ENCODE measurements around the gene PODXL. TPM values are rescaled to one million over a fixed set of nuclear protein-coding genes. Genes with fewer than 3 reads are reported as not detected.
"Not testable (repeated sequence)": the region's sequence is repeated elsewhere in the genome, so short reads cannot be mapped to it uniquely, and the experiment has no call there.

Gene PODXL
- total RNA-seq, 1 donor from 2014 or later: 0.75 TPM

DNA sequence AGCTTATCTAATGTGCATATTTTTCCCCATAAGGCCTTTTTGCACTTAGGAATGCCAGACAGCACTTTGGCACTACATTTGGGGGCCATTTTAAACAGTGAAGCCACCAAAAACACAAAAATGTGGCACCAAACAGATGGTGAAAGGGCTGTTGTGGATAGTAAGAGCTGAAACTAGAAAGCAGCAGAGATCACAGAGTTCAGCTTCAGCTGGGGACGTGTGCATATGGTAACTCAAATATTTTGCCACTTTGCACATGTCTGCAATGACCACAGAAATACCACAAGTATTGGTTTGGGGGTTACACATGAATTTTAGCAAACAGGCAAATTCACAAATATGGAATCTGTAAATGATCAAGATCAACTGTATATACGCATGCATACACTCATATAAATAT lies 72.8 kb downstream of the PODXL start:
- Mint-ChIP-seq H3K36me3 (ENCODE audit: low read depth) (peaks cover 15% of the 10 kb centered on the region), H3K27ac (no peak overlapping the region), H3K4me3 (no peak overlapping the region), H3K27me3 (ENCODE audit: insufficient read depth) (no peaks in the 10 kb centered on the region), H3K9me3 (no peaks in the 10 kb centered on the region), H3K4me1 (ENCODE audit: low read depth) (no peaks in the 10 kb centered on the region)
- intact Hi-C loops (cut with micrococcal nuclease): no loop called here
- DNase-seq (ENCODE audit: low spot score): no peak

DNA sequence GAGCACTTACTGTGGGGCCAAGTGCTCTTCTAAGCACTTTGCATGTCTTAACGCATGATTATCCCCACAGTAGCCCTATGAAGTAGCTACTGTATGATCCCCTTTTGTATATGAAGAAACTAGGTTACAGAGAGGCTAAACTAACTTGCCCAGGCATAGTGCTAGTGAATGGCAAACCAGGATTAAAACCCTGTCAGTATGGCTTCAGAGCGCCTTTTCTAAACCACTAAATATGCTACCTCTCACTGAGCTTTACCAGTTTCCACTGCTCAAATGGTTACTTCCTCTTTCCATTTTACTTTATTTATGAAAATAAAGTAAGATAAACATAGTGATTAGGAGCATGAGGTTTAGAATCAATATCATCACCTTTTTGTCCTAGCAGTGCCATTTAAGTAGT lies 73.6 kb downstream of the PODXL start:
- DNase-seq (ENCODE audit: low spot score): no peak
- no peaks in the 10 kb centered on the region for H3K4me1 Mint-ChIP-seq (ENCODE audit: low read depth)
- no peaks in the 10 kb centered on the region for H3K27me3 Mint-ChIP-seq (ENCODE audit: insufficient read depth)
- H3K27ac Mint-ChIP-seq: no peak overlapping the region
- H3K4me3 Mint-ChIP-seq: no peak overlapping the region
- intact Hi-C loops (cut with micrococcal nuclease): no loop called here
- no peaks in the 10 kb centered on the region for H3K9me3 Mint-ChIP-seq
- peaks cover 13% of the 10 kb centered on the region for H3K36me3 Mint-ChIP-seq (ENCODE audit: low read depth)

DNA sequence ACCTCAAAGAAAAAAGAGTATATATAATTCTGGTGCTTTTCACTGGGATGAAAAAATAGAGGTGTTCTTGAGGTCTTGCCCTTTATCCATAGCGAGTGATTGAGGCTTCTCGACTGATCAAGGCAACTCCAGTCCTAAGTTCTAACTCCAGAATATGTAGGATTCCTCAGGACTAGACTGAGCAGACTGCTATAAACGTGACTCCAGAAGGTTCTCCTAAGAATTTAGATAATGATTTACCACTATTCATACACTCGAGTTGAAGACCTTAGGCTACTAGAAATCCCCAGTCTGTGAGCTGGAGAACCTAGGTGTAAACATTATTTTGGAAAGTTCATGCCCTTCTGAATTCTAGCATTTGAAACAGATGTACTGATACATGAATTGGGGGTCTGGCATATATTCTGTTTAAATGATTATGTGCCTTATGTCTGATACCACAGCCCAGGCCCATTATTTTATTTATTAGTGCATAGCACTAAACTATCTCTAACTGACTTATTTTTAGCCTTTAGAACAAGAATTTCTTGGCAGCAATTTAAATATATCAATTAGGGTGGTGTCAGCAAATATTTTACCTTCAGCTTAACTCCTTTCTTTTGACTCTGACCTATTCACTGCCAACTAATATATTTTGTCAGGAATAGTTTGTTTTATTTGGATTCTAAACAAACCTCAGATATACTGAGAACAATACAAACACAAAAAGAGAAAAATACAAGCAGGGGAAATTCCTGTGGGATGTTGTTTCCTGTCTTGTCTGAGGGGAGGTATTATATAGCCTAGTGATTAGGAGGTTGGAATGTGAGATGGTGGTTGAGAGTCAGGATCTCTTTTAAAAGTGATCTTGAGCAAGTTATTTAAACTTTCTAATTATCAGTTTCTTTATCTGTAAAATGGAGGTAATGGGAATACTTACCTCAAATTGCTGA lies 75.8 kb downstream of the PODXL start:
- H3K36me3 Mint-ChIP-seq (ENCODE audit: low read depth): peaks cover 9% of the 10 kb centered on the region
- H3K4me1 Mint-ChIP-seq (ENCODE audit: low read depth): no peaks in the 10 kb centered on the region
- intact Hi-C loops (cut with micrococcal nuclease): no loop called here
- DNase-seq (ENCODE audit: low spot score): no peak
- no peak overlapping the region for H3K27ac Mint-ChIP-seq
- no peak overlapping the region for H3K4me3 Mint-ChIP-seq
- no peaks in the 10 kb centered on the region for H3K9me3 Mint-ChIP-seq
- H3K27me3 Mint-ChIP-seq (ENCODE audit: insufficient read depth): no peaks in the 10 kb centered on the region

DNA sequence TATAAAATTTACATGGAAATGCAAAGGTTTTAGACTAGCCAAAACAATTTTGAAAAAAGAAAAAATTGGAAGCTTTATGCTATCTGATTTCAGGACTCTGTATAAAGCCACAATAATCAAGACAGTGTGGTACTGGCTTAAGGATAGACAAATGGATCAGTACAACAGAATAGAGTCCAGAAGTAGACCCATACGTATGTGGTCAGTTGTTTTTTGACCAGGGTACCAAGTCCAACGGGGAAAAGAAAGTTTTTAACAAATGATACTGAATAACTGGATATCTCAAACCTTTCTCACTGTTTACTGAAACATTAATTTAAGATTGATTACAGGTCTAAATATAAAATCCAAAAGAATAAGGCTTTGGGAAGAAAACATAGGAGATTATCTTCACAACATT lies 79.7 kb downstream of the PODXL start:
- Mint-ChIP-seq H3K27me3 (ENCODE audit: insufficient read depth) (no peaks in the 10 kb centered on the region), H3K4me1 (ENCODE audit: low read depth) (no peaks in the 10 kb centered on the region), H3K9me3 (no peaks in the 10 kb centered on the region), H3K36me3 (ENCODE audit: low read depth) (peaks cover 7% of the 10 kb centered on the region), H3K27ac (no peak overlapping the region), H3K4me3 (no peak overlapping the region)
- intact Hi-C loops (cut with micrococcal nuclease): no loop called here
- DNase-seq (ENCODE audit: low spot score): no peak

DNA sequence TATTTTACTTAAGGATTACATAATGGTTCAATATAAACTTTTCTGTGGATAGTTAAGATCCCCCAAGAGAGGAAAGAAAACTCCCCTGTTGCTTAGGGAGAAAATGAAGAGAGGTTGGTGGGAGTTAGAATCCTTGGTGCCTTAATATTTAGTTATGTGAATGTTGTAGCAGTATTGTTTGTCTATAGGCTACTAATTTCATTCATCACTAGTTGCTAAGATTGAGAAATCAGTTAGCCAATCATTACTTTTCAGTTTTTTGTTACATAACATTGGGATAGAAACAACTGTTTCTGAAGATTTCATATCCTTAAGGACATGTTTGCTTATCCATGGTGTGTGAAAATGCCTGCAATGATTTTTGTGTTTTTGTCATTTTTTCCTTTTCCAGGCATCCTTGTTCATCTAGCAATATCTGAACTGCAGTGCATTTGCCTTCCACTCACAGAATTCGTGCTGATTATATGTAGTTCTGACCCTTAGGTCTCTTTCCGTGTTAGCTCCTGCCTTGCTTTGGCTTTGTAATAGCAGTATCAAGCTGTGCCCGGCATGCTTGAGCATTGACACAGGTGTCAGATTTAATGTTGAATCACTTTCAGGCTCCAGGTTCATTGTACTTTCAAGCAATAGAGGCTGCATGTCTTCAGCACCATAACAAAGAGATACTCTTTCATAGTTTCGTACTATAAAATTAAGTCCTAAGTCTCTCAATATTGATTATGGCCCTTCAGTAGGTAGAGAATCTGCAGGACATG lies 85.0 kb downstream of the PODXL start:
- H3K36me3 Mint-ChIP-seq (ENCODE audit: low read depth): peaks cover 25% of the 10 kb centered on the region
- H3K4me1 Mint-ChIP-seq (ENCODE audit: low read depth): no peaks in the 10 kb centered on the region
- H3K4me3 Mint-ChIP-seq: no peak overlapping the region
- no peaks in the 10 kb centered on the region for H3K27me3 Mint-ChIP-seq (ENCODE audit: insufficient read depth)
- intact Hi-C loops (cut with micrococcal nuclease): no loop called here
- no peak for DNase-seq (ENCODE audit: low spot score)
- no peaks in the 10 kb centered on the region for H3K9me3 Mint-ChIP-seq
- H3K27ac Mint-ChIP-seq: no peak overlapping the region

DNA sequence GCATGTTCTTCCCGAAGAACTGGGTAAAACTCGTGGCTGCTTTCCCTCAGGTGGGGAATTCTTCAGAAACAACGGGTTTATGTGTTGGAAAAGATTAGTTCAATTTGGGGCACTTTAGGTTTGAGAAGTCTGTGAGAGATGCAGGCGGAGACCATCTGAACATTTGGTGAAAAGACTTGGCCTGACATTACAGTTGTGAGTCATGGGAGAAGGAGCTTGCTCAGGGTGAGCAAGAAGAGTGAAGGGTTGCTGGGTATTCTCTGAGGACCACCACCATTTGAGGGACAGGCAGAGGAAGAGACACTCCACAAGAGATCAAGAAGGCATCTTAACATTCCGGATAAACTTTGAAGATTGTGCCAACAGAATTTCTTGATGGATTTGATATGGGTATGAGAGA lies 88.6 kb downstream of the PODXL start:
- peaks cover 25% of the 10 kb centered on the region for H3K36me3 Mint-ChIP-seq (ENCODE audit: low read depth)
- DNase-seq (ENCODE audit: low spot score): no peak
- H3K4me1 Mint-ChIP-seq (ENCODE audit: low read depth): no peaks in the 10 kb centered on the region
- intact Hi-C loops (cut with micrococcal nuclease): no loop called here
- H3K27me3 Mint-ChIP-seq (ENCODE audit: insufficient read depth): no peaks in the 10 kb centered on the region
- no peak overlapping the region for H3K4me3 Mint-ChIP-seq
- H3K27ac Mint-ChIP-seq: no peak overlapping the region
- no peaks in the 10 kb centered on the region for H3K9me3 Mint-ChIP-seq

DNA sequence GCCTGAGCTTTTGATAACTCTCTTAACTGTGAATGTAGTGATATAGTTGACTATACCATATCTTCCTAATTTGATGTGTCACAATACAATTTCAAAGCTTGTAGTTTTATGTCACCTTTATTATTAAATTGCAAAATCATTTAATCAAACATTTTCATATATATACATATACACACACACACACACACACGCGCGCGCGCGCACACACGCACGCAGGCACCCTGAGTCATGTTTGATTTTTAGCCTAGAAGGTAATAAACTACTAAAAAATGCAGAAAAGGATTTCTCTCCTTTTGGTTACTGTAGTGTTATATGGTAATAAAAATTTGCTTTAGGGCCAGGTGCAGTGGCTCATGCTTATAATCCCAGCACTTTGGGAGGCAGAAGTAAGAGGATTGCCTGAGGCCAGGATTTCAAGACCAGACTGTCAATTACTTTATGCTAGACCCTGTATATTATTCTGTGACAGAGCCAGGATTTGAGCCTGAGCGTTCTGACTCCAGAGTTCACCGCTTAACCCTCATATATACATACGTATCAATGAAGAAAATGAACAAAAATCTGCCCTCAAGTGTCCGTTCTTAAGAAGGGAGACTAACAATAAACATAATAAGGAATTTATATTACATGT lies 89.6 kb downstream of the PODXL start:
- DNase-seq (ENCODE audit: low spot score): no peak
- intact Hi-C loops (cut with micrococcal nuclease): no loop called here
- peaks cover 25% of the 10 kb centered on the region for H3K36me3 Mint-ChIP-seq (ENCODE audit: low read depth)

DNA sequence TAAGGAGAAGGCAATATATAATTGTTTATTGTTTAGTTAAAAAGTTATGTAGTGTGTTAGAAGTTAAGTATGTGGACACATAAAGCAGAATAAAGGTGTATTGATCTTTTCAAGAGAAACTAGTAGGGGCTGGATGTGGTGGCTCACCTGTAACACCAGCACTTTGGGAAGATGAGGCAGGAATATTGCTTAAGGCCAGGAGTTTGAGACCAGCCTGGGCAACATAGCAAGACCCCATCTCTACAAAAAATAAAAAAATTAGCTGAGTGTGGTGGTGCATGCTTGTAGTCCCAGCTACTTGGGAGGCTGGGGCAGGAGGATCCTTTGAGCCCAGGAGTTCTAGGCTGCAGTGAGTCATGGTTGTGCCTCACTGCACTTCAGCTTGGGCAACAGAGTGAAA lies 93.7 kb downstream of the PODXL start:
- H3K27ac Mint-ChIP-seq: not testable (repeated sequence)
- peaks cover 19% of the 10 kb centered on the region for H3K36me3 Mint-ChIP-seq (ENCODE audit: low read depth)

More for the DNA sequence above, 89.6 kb downstream of the PODXL start:
- no peak overlapping the region for H3K4me3 Mint-ChIP-seq
- H3K4me1 Mint-ChIP-seq (ENCODE audit: low read depth): no peaks in the 10 kb centered on the region
- no peaks in the 10 kb centered on the region for H3K27me3 Mint-ChIP-seq (ENCODE audit: insufficient read depth)
- H3K9me3 Mint-ChIP-seq: no peaks in the 10 kb centered on the region
- no peak overlapping the region for H3K27ac Mint-ChIP-seq

DNA sequence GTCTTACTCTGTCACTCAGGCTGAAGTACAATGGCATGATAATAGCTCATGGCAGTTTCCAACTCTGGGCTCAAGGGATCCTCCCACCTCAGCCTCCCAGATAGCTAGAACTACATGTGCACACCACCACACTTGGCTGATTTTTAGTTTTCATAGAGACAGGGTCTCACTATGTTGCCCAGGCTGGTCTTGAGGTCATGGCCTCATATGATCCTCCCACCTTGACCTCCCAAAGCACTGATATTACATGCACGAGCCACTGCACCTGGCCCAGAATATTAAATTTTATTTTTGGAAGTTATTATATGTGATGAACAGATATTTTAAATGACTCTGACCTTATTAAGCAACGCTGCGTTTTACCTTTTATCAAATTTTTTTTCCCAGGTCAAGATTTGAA lies 94.4 kb downstream of the PODXL start:
- no peaks in the 10 kb centered on the region for H3K27me3 Mint-ChIP-seq (ENCODE audit: insufficient read depth)
- peaks cover 14% of the 10 kb centered on the region for H3K36me3 Mint-ChIP-seq (ENCODE audit: low read depth)
- intact Hi-C loops (cut with micrococcal nuclease): no loop called here
- no peak overlapping the region for H3K4me3 Mint-ChIP-seq
- no peak for DNase-seq (ENCODE audit: low spot score)
- H3K4me1 Mint-ChIP-seq (ENCODE audit: low read depth): no peaks in the 10 kb centered on the region
- H3K27ac Mint-ChIP-seq: no peak overlapping the region
- H3K9me3 Mint-ChIP-seq: no peaks in the 10 kb centered on the region

More for the DNA sequence above, 93.7 kb downstream of the PODXL start:
- H3K4me1 Mint-ChIP-seq (ENCODE audit: low read depth); H3K27me3 Mint-ChIP-seq (ENCODE audit: insufficient read depth); intact Hi-C loops (cut with micrococcal nuclease); H3K4me3 Mint-ChIP-seq; H3K9me3 Mint-ChIP-seq; DNase-seq (ENCODE audit: low spot score): not testable (repeated sequence)

DNA sequence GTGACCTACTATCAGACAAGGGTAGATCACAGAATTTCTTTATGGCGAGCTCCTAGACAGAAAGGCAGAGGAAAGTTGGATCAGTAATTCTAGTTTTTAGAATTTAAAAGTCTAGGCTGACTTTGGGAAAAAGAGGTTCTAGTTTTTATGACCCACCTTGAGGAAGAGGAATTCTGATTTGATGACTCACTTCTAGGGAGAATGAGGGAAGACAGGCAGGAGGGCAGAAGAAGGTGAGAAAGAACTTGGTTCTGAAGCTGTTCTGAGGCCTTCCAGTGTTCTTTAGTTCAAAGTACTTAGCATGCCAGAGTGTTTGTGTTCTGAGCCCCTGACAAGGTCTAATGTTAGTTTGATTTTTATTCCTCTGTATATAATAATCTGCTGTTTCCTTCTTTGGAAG lies 97.2 kb downstream of the PODXL start:
- Mint-ChIP-seq H3K27ac (no peak overlapping the region), H3K4me3 (no peak overlapping the region), H3K36me3 (ENCODE audit: low read depth) (peaks cover 24% of the 10 kb centered on the region), H3K4me1 (ENCODE audit: low read depth) (no peaks in the 10 kb centered on the region), H3K27me3 (ENCODE audit: insufficient read depth) (no peaks in the 10 kb centered on the region), H3K9me3 (no peaks in the 10 kb centered on the region)
- intact Hi-C loops (cut with micrococcal nuclease): no loop called here
- DNase-seq (ENCODE audit: low spot score): no peak

DNA sequence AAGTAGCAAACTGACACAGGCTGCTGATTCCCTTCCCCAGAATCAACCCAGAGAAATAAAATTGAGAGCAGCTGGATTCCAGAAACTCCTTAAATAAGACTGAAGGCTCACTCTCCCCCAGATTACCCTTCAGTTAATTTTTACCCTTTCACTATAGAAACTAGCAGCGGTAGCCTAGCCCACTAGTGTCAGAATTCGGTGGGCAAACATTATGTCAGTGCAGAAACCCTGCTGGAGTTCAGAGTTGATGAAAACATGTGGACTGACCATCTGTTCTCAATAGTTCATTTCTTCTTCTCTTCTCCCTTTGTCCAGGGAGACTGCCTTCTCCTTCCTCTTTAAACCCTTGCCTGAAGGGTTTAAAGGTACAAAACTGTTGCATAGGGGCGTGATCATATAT lies 100.1 kb downstream of the PODXL start:
- no peaks in the 10 kb centered on the region for H3K9me3 Mint-ChIP-seq

DNA sequence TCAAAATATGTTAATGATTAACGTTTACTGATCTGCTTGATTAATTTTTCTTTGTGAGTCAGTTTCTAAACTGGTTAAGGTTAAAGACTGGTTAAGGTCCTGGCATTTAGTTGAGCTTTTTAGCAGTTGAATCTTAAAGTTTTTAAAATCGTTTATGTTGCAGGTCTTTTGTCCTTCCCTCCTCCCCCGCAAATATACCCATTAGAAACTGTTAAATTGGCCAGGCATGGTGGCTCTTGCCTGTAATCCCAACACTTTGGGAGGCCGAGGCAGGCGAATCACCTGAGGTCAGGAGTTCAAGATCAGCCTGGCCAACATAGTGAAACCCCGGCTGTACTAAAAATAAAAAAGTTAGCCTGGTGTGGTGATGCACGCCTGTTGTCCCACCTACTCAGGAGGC lies 100.9 kb downstream of the PODXL start:
- Mint-ChIP-seq H3K27ac (no peak overlapping the region), H3K27me3 (ENCODE audit: insufficient read depth) (no peaks in the 10 kb centered on the region), H3K36me3 (ENCODE audit: low read depth) (peaks cover 19% of the 10 kb centered on the region), H3K9me3 (no peaks in the 10 kb centered on the region), H3K4me1 (ENCODE audit: low read depth) (no peaks in the 10 kb centered on the region), H3K4me3 (no peak overlapping the region)
- intact Hi-C loops (cut with micrococcal nuclease): no loop called here
- no peak for DNase-seq (ENCODE audit: low spot score)

More for the DNA sequence above, 100.1 kb downstream of the PODXL start:
- DNase-seq (ENCODE audit: low spot score): no peak
- no peaks in the 10 kb centered on the region for H3K4me1 Mint-ChIP-seq (ENCODE audit: low read depth)
- no peak overlapping the region for H3K27ac Mint-ChIP-seq
- H3K4me3 Mint-ChIP-seq: no peak overlapping the region
- intact Hi-C loops (cut with micrococcal nuclease): no loop called here
- H3K36me3 Mint-ChIP-seq (ENCODE audit: low read depth): peaks cover 22% of the 10 kb centered on the region
- H3K27me3 Mint-ChIP-seq (ENCODE audit: insufficient read depth): no peaks in the 10 kb centered on the region

DNA sequence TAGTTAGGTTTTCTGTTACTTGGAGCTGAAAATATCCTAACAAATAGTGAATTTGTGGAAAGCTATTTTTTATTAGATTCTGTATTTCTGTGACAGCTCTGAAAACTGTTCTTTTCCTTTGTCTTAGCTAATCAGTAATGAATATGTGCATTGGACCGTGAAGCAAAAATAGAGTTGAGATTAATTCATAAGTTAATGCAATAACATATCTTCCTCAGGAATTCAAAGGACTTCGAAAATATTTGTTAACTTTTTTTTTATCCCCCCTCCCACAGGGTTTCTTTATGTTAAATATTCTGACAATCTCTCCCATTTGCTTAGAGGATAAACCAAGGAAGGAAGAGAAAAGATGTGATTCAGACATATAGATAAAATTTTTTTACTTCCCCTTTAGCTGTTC lies 101.4 kb downstream of the PODXL start:
- intact Hi-C loops (cut with micrococcal nuclease): no loop called here
- Mint-ChIP-seq H3K4me3 (no peak overlapping the region), H3K27me3 (ENCODE audit: insufficient read depth) (no peaks in the 10 kb centered on the region), H3K27ac (no peak overlapping the region), H3K4me1 (ENCODE audit: low read depth) (no peaks in the 10 kb centered on the region), H3K9me3 (no peaks in the 10 kb centered on the region), H3K36me3 (ENCODE audit: low read depth) (peaks cover 21% of the 10 kb centered on the region)
- no peak for DNase-seq (ENCODE audit: low spot score)
